Mucosa of descending colon (tissue), 3 donors: ENCODE data around the gene CDKN2B. TPM values are rescaled to one million over a fixed set of nuclear protein-coding genes. Genes with fewer than 3 reads are reported as not detected.

Experiments used
- ATAC-seq: fragments of 200-7000 bp; cut with Tn5 transposase; one replicate; pipeline ENCODE4 v1.9.1; 2020; ENCODE audit warnings: mild to moderate bottlenecking, moderate library complexity
- DNase-seq, 3 donors: peaks; one replicate each; pipeline ENCODE4 v3.0.0-alpha.2; 2020
- H3K36me3 ChIP-seq: fragments of 200-600 bp; one replicate; pipeline ENCODE4 v1.8.0; 2021; ENCODE audit warnings: low read depth, mild to moderate bottlenecking
- H3K4me1 ChIP-seq: fragments of 200-600 bp; one replicate; pipeline ENCODE4 v1.8.0; 2021; ENCODE audit warnings: low read depth, mild to moderate bottlenecking
- H3K4me3 ChIP-seq: fragments of 200-600 bp; one replicate; pipeline ENCODE4 v1.8.0; 2021; ENCODE audit warnings: mild to moderate bottlenecking
- H3K9me3 ChIP-seq: fragments of 200-600 bp; one replicate; pipeline ENCODE4 v1.8.0; 2021; ENCODE audit warnings: mild to moderate bottlenecking
- intact Hi-C, 2 donors: fragments of 100-400 bp; cut with DNase I in 1 of 2; cut with micrococcal nuclease in 1 of 2; formaldehyde crosslinking; loops; one replicate each; pipeline versions ENCODE4 v1.11.0 to v1.11.1; 2022; cut with DNase I, micrococcal nuclease
- total RNA-seq, 3 donors: library from RNA; stranded (reverse); fragmentation: NEBNext Ultra II Directional in 2 of 3; extraction: Animal tissue kit (Norgen Biotek cat#: 25700) in 2 of 3; gene quantifications; one replicate each; pipeline versions ENCODE4 v1.2.1 to v1.2.4, GENCODE V29; 2021 to 2023
- TF ChIP-seq, protein P1 (sequence below): fragments of 200-600 bp; IDR thresholded peaks from one replicate; pipeline ENCODE4 v1.8.0; 2022; ENCODE audit warnings: antibody characterized with exemption, mild to moderate bottlenecking
- donor health status: DM: no; HTN: no; CAD: no; lungs with moderate emphysema.
- donor health status: DM: no; HTN: no; CAD: no.
- donor health status: DM: no; HTN: yes; CAD: no.

The CDKN2B gene
- total RNA-seq, 3 donors from 2014 or later = 64.8 to 192 (median 119) TPM

DNA sequence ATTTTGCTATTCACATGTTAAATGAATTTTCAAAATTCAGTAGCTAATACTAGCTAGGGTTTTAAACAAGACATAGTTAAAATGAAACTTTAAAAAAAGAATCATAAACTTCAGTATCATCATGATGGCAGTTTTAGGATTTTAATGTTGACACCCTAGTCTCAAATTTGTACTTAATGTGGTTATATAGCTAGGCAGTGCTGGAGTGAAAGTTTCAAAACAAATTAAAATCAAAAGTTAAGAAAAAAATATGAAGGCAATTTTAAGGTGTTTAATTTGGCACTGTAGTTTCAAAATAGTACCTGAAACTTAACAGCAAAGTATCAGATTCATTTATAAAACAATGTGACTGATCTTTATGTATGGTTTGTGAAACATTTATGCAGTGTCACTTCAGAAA, 19.3 kb upstream of the CDKN2B start:
- Histone ChIP-seq H3K4me3 (no peak overlapping the region), H3K4me1 (no peaks in the 10 kb centered on the region), H3K9me3 (no peaks in the 10 kb centered on the region), H3K36me3 (no peaks in the 10 kb centered on the region)
- TF ChIP-seq, protein P1, sequence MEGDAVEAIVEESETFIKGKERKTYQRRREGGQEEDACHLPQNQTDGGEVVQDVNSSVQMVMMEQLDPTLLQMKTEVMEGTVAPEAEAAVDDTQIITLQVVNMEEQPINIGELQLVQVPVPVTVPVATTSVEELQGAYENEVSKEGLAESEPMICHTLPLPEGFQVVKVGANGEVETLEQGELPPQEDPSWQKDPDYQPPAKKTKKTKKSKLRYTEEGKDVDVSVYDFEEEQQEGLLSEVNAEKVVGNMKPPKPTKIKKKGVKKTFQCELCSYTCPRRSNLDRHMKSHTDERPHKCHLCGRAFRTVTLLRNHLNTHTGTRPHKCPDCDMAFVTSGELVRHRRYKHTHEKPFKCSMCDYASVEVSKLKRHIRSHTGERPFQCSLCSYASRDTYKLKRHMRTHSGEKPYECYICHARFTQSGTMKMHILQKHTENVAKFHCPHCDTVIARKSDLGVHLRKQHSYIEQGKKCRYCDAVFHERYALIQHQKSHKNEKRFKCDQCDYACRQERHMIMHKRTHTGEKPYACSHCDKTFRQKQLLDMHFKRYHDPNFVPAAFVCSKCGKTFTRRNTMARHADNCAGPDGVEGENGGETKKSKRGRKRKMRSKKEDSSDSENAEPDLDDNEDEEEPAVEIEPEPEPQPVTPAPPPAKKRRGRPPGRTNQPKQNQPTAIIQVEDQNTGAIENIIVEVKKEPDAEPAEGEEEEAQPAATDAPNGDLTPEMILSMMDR = no peak
- DNase-seq = no peak
- no peak for ATAC-seq
- intact Hi-C loops = no loop called here

DNA sequence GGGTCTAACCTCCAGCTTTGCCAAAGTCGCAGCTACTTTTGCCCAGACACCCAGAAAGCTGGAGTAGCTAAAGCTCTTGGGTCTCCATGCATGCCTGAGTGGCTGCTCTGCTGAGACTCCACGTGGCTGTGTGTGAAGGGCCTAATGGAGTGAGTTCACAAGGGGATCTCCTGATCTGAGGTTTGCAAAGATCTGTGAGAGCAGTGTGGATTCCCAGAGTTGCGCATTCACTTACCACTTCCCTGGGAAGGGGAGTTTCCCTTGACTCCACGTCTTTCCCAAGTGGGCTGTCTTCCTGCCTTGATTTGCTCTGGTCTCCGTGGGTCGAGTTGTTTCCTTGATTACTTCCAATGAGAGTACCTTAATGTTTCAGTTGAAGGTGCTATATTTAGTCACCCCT, 17.6 kb upstream of the CDKN2B start:
- no peaks in the 10 kb centered on the region for H3K9me3 ChIP-seq
- no peaks in the 10 kb centered on the region for H3K36me3 ChIP-seq
- intact Hi-C loops = no loop called here
- no peak for ATAC-seq
- TF ChIP-seq, protein P1 = no peak
- no peak overlapping the region for H3K4me3 ChIP-seq
- H3K4me1 ChIP-seq = no peaks in the 10 kb centered on the region
- DNase-seq = no peak

DNA sequence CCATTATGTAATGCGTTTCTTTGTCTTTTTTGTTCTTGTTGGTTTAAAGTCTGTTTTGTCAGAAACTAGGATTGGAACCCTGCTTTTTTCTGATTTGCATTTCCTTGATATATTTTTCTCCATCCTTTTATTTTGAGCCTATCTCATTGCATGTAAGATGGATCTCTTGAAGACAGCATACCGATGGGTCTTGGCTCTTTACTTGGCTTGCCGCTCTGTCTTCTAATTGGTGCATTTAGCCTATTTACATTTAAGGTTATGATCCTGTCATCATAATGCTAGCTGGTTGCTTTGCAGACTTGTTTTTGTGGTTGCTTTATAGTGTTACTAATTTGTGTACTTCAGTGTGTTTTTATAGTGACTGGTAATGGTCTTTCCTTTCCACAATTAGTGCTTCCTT, 13.3 kb upstream of the CDKN2B start:
- Histone ChIP-seq H3K4me1 (no peaks in the 10 kb centered on the region), H3K36me3 (no peaks in the 10 kb centered on the region), H3K9me3 (no peaks in the 10 kb centered on the region), H3K4me3 (no peak overlapping the region)
- DNase-seq (no peak), ATAC-seq (no peak)
- TF ChIP-seq, protein P1 = no peak
- intact Hi-C loops = no loop called here

DNA sequence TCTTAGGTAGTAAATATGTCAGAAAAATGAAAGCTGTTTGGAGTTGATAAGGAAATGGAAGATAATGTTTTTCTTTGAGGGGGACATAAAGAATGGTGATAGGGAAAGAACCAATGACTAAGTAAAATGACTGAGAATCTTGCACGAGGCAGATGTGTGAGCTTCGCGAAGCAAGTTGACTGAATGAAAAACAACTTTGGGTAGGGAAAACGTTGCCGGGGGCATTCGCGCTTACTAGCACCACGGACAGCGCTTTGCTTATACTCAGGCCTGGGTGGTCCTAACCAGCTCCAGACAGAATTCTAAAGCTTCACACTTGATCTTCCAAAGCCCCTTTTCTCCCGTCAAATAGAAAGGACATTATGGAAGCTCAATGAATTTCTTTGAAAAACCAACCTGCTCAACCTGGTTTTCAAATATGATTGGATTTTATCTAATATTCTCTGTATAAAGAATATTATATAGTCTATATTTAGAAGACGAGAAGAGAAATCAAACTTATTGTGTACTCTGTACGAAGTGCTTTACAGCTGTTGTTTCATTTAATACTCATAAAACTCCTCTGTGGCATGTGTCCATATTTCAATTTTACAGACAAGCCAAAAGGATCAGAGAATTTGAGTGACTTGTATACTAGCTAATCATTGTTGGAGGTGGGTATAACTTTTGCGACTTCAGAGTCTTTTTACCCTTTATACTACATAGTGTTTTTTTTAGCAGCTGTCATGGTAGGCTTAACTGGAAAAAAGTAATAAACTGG, 1.9 kb upstream of the CDKN2B start:
- Histone ChIP-seq H3K4me3 (no peak overlapping the region), H3K4me1 (no peaks in the 10 kb centered on the region), H3K36me3 (no peaks in the 10 kb centered on the region), H3K9me3 (no peaks in the 10 kb centered on the region)
- ATAC-seq (no peak), DNase-seq (peak in 1 of 3 donors; percentile 58)
- TF ChIP-seq, protein P1 = no peak
- intact Hi-C loops = no loop called here

DNA sequence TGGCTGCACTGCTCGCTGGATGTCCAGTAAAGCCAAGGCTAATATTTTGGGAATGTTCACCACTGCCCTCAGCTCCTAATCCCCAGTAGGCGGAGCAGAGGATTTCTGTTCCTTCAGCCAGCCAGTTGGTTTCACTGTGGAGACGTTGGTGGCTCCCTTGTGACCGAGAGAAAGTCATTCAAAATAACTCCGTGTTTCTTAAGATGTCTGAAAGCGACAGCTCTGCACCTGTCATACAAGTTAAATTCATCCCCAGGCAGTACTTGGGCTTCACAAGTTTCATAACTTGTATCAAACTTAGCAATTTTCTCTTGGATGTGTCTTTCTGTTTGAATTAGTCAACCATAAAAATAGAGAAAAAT, 382 bp upstream of the CDKN2B start:
- H3K36me3 ChIP-seq = no peaks in the 10 kb centered on the region
- H3K4me3 ChIP-seq = peak overlapping the region; percentile 57
- H3K9me3 ChIP-seq = no peaks in the 10 kb centered on the region
- DNase-seq (no peak), ATAC-seq (peak; percentile 2)
- TF ChIP-seq, protein P1 = no peak
- no peaks in the 10 kb centered on the region for H3K4me1 ChIP-seq
- intact Hi-C loops = no loop called here

DNA sequence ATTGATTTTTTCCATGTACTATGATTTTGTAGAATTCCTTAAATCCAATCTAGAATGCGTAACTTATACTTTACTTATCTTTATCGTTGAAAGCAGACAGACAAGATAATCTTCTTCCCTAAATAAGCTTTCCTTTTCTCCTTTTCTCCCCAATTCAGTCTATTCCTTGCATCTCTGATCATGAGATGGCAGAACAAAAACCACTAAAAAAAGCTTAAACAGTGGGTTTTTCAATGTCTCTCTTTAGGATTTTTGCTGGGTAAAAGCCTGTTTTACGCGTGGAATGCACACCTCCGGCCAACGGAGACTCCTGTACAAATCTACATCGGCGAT, 755 bp downstream of the CDKN2B start:
- DNase-seq (no peak), ATAC-seq (no peak)
- Histone ChIP-seq H3K4me1 (no peaks in the 10 kb centered on the region), H3K4me3 (peak overlapping the region; percentile 57), H3K9me3 (no peaks in the 10 kb centered on the region), H3K36me3 (no peaks in the 10 kb centered on the region)
- intact Hi-C loops = no loop called here
- TF ChIP-seq, protein P1 = no peak
